Measurements from ENCODE around the gene BCL2L15.

Gene BCL2L15

GRCh38 chr1:113887402-113888175 is at the start of gene BCL2L15:
Gene BCL2L15, minus strand, starts transcription at chr1:113887581. Its CDS starts 206 bp downstream, at chr1:113887375.
- DNase-seq = no peak

GRCh38 chr1:113937146-113937545 is 49.8 kb upstream of the BCL2L15 start:
- no peak for DNase-seq

- DNase-seq = no peak
Measured at GRCh38 chr1:113935970-113936369, 48.6 kb upstream of the BCL2L15 start.

- DNase-seq = no peak
Measured at GRCh38 chr1:113935176-113935575, 47.8 kb upstream of the BCL2L15 start.

- no peak for DNase-seq
Measured at GRCh38 chr1:113934511-113935055, 47.2 kb upstream of the BCL2L15 start.

- DNase-seq = no peak
Measured at GRCh38 chr1:113934006-113934405, 46.6 kb upstream of the BCL2L15 start.

- no peak for DNase-seq
Measured at GRCh38 chr1:113931451-113931851, 44.1 kb upstream of the BCL2L15 start.

GRCh38 chr1:113930499-113931161 is 43.2 kb upstream of the BCL2L15 start:
- DNase-seq = no peak

GRCh38 chr1:113929750-113930498 is 42.5 kb upstream of the BCL2L15 start:
- DNase-seq = no peak

GRCh38 chr1:113928941-113929749 is 41.8 kb upstream of the BCL2L15 start, which contains the start of gene HIPK1:
Gene HIPK1, plus strand, starts transcription at chr1:113929324.
- DNase-seq = peak; percentile 88

GRCh38 chr1:113928187-113928930 is 41.0 kb upstream of the BCL2L15 start:
- DNase-seq = no peak

- no peak for DNase-seq
Measured at GRCh38 chr1:113924473-113924872, 37.1 kb upstream of the BCL2L15 start.

- DNase-seq = no peak
Measured at GRCh38 chr1:113922957-113923356, 35.6 kb upstream of the BCL2L15 start.

- DNase-seq = no peak
Measured at GRCh38 chr1:113918243-113918642, 30.9 kb upstream of the BCL2L15 start.

GRCh38 chr1:113917400-113918082 is 30.2 kb upstream of the BCL2L15 start:
- no peak for DNase-seq

GRCh38 chr1:113916974-113917373 is 29.6 kb upstream of the BCL2L15 start:
- DNase-seq = no peak

- DNase-seq = no peak
Measured at GRCh38 chr1:113913887-113914664, 26.7 kb upstream of the BCL2L15 start.

- no peak for DNase-seq
Measured at GRCh38 chr1:113913312-113913668, 25.9 kb upstream of the BCL2L15 start.

GRCh38 chr1:113912594-113913311 is 25.4 kb upstream of the BCL2L15 start:
- no peak for DNase-seq

GRCh38 chr1:113905435-113905861 is 18.1 kb upstream of the BCL2L15 start:
- DNase-seq = no peak
